SK-N-SH (cell line): ENCODE measurements around the gene ATXN7. TPM values are rescaled to one million over a fixed set of nuclear protein-coding genes. Genes with fewer than 3 reads are reported as not detected.

Experiments
- CTCF ChIA-PET: fragments of 300-600, 350-600 bp; formaldehyde crosslinking; extraction: SDS; loops from one replicate; lab custom pipeline; 2021; lab: Yijun Ruan, JAX
- POLR2A ChIA-PET: fragments of 350-600 bp; sonication (Branson Sonifier 250); formaldehyde crosslinking; extraction: SDS; loops from one replicate; lab custom pipeline; 2020; ENCODE audit warnings: antibody characterized with exemption, inconsistent platforms; lab: Yijun Ruan, JAX
- DNase-seq: peaks from one replicate; pipeline ENCODE4 v3.0.0; 2012
- H2AFZ ChIP-seq: fragments of 200-600 bp; sonication (generic); 2 replicates; pipeline ENCODE4 v1.8.1; 2016; ENCODE audit warnings: antibody characterized with exemption, mild to moderate bottlenecking, low read depth
- H3F3A ChIP-seq: fragments of 200-600 bp; sonication (generic); replicated peaks from 2 replicates; pipeline ENCODE3; 2016; ENCODE audit warnings: antibody characterized with exemption, mild to moderate bottlenecking; ENCODE audit not compliant: insufficient read depth
- H3K27ac ChIP-seq, 2 experiments: fragments of 200-500 bp in 1 of 2; fragments of 200-600 bp in 1 of 2; sonication (Bioruptor generic) in 1 of 2; sonication (generic), shearing (Covaris generic) in 1 of 2; 2 replicates each; pipeline versions ENCODE4 v1.5.1 to v1.6.1; 2014 to 2016; ENCODE audit warnings: low read depth in 2 of 2, inconsistent platforms in 1 of 2, low read length in 1 of 2, mild to moderate bottlenecking in 1 of 2, mixed read lengths in 1 of 2
- H3K27me3 ChIP-seq: fragments of 200-600 bp; sonication (generic), shearing (Covaris generic); 2 replicates; pipeline ENCODE4 v1.6.1; 2016; ENCODE audit warnings: mixed run types; ENCODE audit not compliant: insufficient read depth
- H3K36me3 ChIP-seq, 2 experiments: fragments of 200-500 bp in 1 of 2; fragments of 200-600 bp in 1 of 2; sonication (Bioruptor generic) in 1 of 2; sonication (generic) in 1 of 2; replicated peaks in 1 of 2; 2 replicates each; pipeline versions ENCODE3 to v1.5.1; 2014 to 2016; ENCODE audit warnings: low read length in 1 of 2, mild to moderate bottlenecking in 1 of 2; ENCODE audit not compliant: insufficient read depth in 2 of 2, control insufficient read depth in 1 of 2
- H3K4me1 ChIP-seq, 2 experiments: fragments of 200-500 bp in 1 of 2; fragments of 200-600 bp in 1 of 2; sonication (Bioruptor generic) in 1 of 2; sonication (generic), shearing (Covaris generic) in 1 of 2; 2 replicates each; pipeline versions ENCODE4 v1.5.1 to v1.6.1; 2014 to 2016; ENCODE audit warnings: low read depth in 1 of 2, low read length in 1 of 2, mixed run types in 1 of 2; ENCODE audit not compliant: insufficient read depth in 2 of 2, control insufficient read depth in 1 of 2
- H3K4me2 ChIP-seq: fragments of 200-600 bp; sonication (generic), shearing (Covaris generic); 2 replicates; pipeline ENCODE4 v1.6.1; 2017; ENCODE audit warnings: mixed run types
- H3K4me3 ChIP-seq, 2 experiments: fragments of 200-500 bp in 1 of 2; fragments of 200-600 bp in 1 of 2; sonication (Bioruptor generic) in 1 of 2; sonication (generic), shearing (Covaris generic) in 1 of 2; 2 replicates each; pipeline versions ENCODE4 v1.5.1 to v1.8.1; 2014 to 2016; ENCODE audit warnings: low read depth in 2 of 2, inconsistent platforms in 1 of 2, low read length in 1 of 2, mild to moderate bottlenecking in 1 of 2, mixed read lengths in 1 of 2, moderate library complexity in 1 of 2
- H3K79me2 ChIP-seq: fragments of 200-600 bp; sonication (generic); 2 replicates; pipeline ENCODE4 v1.8.1; 2017; ENCODE audit warnings: mild to moderate bottlenecking; ENCODE audit not compliant: insufficient read depth
- H3K9ac ChIP-seq: fragments of 200-600 bp; sonication (generic); 2 replicates; pipeline ENCODE4 v1.6.1; 2017; ENCODE audit warnings: mixed run types
- H3K9me2 ChIP-seq: fragments of 200-600 bp; sonication (generic); 2 replicates; pipeline ENCODE4 v1.6.1; 2017; ENCODE audit warnings: mixed run types
- H3K9me3 ChIP-seq: fragments of 200-600 bp; sonication (generic); 2 replicates; pipeline ENCODE4 v1.6.1; 2017; ENCODE audit warnings: mixed run types, mild to moderate bottlenecking, moderate library complexity
- H4K20me1 ChIP-seq: fragments of 200-600 bp; sonication (generic); 2 replicates; pipeline ENCODE4 v1.6.1; 2017; ENCODE audit warnings: mild to moderate bottlenecking, mixed run types; ENCODE audit not compliant: insufficient read depth
- FOSL2 ChIP-seq: IDR thresholded peaks from 2 replicates; pipeline ENCODE4 v1.4.0; 2012; ENCODE audit warnings: low read depth, mild to moderate bottlenecking, moderate library complexity, borderline replicate concordance
- GABPA ChIP-seq: IDR thresholded peaks from 2 replicates; pipeline ENCODE4 v1.4.0; 2012; ENCODE audit warnings: low read depth, mild to moderate bottlenecking
- GATA2 ChIP-seq: sonication (generic); formaldehyde crosslinking; IDR thresholded peaks from 2 replicates; pipeline ENCODE4 v1.5.0; 2020; ENCODE audit warnings: mild to moderate bottlenecking, missing genetic modification reagents
- NFIC ChIP-seq: IDR thresholded peaks from 2 replicates; pipeline ENCODE4 v1.4.0; 2012; ENCODE audit warnings: borderline replicate concordance
- PBX3 ChIP-seq: IDR thresholded peaks from 2 replicates; pipeline ENCODE4; 2012
- POLR2AphosphoS5 ChIP-seq: IDR thresholded peaks from 2 replicates; pipeline ENCODE4 v1.6.1; 2012; ENCODE audit warnings: low read depth, low read length
- SIN3A ChIP-seq: IDR thresholded peaks from 2 replicates; pipeline ENCODE4 v1.6.1; 2012; ENCODE audit warnings: low read depth, mild to moderate bottlenecking, low read length, moderate library complexity, borderline replicate concordance
- TAF1 ChIP-seq: IDR thresholded peaks from 2 replicates; pipeline ENCODE4 v1.6.1; 2012; ENCODE audit warnings: low read depth, mild to moderate bottlenecking, low read length, moderate library complexity, borderline replicate concordance
- TCF12 ChIP-seq: IDR thresholded peaks from 2 replicates; pipeline ENCODE4 v1.4.0; 2012
- WGBS: methylation state at CpG from one replicate; pipeline ENCODE4 v1.1.6; 2017; ENCODE audit warnings: low lambda C conversion rate; 5-methylcytosine and 5-hydroxymethylcytosine counted together
- polyA plus RNA-seq, 3 experiments: library from polyadenylated mRNA; depleted of rRNA; stranded (reverse); fragments of >200 nt; gene quantifications; 2 replicates each; pipeline ENCODE4 v1.2.3, GENCODE V29; 2012
- TF ChIP-seq, protein P1 (sequence below): IDR thresholded peaks from 2 replicates; pipeline ENCODE4 v1.4.0; 2012; ENCODE audit warnings: low read depth, borderline replicate concordance

Gene ATXN7
- polyA plus RNA-seq, 1 of the 3 experiments (the other 2 are of a cell fraction): 6.2 TPM

- Histone ChIP-seq H3F3A (no peaks in the 10 kb centered on the region), H3K4me3 (no peak overlapping the region), H3K27ac (no peak overlapping the region), H3K4me2 (no peak overlapping the region), H2AFZ (no peak overlapping the region), H3K9me2 (no peaks in the 10 kb centered on the region), H3K4me1 (peaks cover 0 to 14% of the 10 kb centered on the region in 2 experiments; a peak in 2 of 4 replicates), H3K79me2 (peaks cover 59% of the 10 kb centered on the region; the same call in 1 of the 2 replicates), H3K9me3 (no peaks in the 10 kb centered on the region), H4K20me1 (peaks cover 20% of the 10 kb centered on the region), H3K27me3 (no peaks in the 10 kb centered on the region), H3K9ac (no peak overlapping the region), H3K36me3 (peaks cover 26 to 30% of the 10 kb centered on the region in 2 experiments)
- no peak for DNase-seq
- ChIA-PET CTCF (interaction anchor here (1.0 to 3.2 kb wide), 5 partner anchors 11 to 509 kb away, joined by 3 to 25 read pairs (median 6); no protein-coding TSS in a partner anchor), POLR2A (no interaction called here)
- no peak for TF ChIP-seq POLR2AphosphoS5
- TF ChIP-seq FOSL2: no peak
- TF ChIP-seq, protein P1, sequence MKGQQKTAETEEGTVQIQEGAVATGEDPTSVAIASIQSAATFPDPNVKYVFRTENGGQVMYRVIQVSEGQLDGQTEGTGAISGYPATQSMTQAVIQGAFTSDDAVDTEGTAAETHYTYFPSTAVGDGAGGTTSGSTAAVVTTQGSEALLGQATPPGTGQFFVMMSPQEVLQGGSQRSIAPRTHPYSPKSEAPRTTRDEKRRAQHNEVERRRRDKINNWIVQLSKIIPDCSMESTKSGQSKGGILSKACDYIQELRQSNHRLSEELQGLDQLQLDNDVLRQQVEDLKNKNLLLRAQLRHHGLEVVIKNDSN: no peak
- no peak for TF ChIP-seq PBX3
- TF ChIP-seq NFIC: no peak
- WGBS: 86% methylated on average over 4 of the region's 4 CpGs
Measured at GRCh38 chr3:63976161-63976871, 112.6 kb downstream of the ATXN7 start.

- H3K9ac ChIP-seq: no peak overlapping the region
- ChIA-PET POLR2A (no interaction called here), CTCF (interaction anchor here (1.0 to 3.2 kb wide), 4 partner anchors 15 to 507 kb away, joined by 3 to 25 read pairs (median 10); no protein-coding TSS in a partner anchor)
- peaks cover 60% of the 10 kb centered on the region; the same call in 1 of the 2 replicates for H3K79me2 ChIP-seq
- no peaks in the 10 kb centered on the region for H3K9me3 ChIP-seq
- peaks cover 20% of the 10 kb centered on the region for H4K20me1 ChIP-seq
- H3K9me2 ChIP-seq: no peaks in the 10 kb centered on the region
- no peak overlapping the region for H3K4me3 ChIP-seq
- peaks cover 31 to 35% of the 10 kb centered on the region in 2 experiments for H3K36me3 ChIP-seq
- no peak overlapping the region for H2AFZ ChIP-seq
- H3K27me3 ChIP-seq: no peaks in the 10 kb centered on the region
- 98% methylated on average over 2 of the region's 2 CpGs for WGBS
- no peak overlapping the region for H3K27ac ChIP-seq
- no peak for TF ChIP-seq GATA2
- TF ChIP-seq TCF12: no peak
- TF ChIP-seq TAF1: no peak
- TF ChIP-seq GABPA: no peak
- TF ChIP-seq SIN3A: no peak
- TF ChIP-seq FOSL2: no peak
- no peak overlapping the region for H3K4me2 ChIP-seq
- DNase-seq: no peak
- H3K4me1 ChIP-seq: peaks cover 0 to 14% of the 10 kb centered on the region in 2 experiments; a peak in 2 of 4 replicates
- H3F3A ChIP-seq: no peaks in the 10 kb centered on the region
Measured at GRCh38 chr3:63976872-63977200, 113.2 kb downstream of the ATXN7 start.
